ENCODE measurements around the gene ARHGEF1.

Gene ARHGEF1

GRCh38 chr19:41845051-41845590 lies 37.9 kb upstream of the ARHGEF1 start:
- Histone ChIP-seq H3K9ac (ENCODE audit: low read length) (no peak overlapping the region), H3K27me3 (ENCODE audit: insufficient read depth, low read length) (no peaks in the 10 kb centered on the region; the same call in none of the 2 replicates), H3K9me3 (ENCODE audit: low read length) (no peaks in the 10 kb centered on the region), H2AFZ (ENCODE audit: low read length) (no peak overlapping the region), H4K20me1 (ENCODE audit: insufficient read depth, low read length) (no peaks in the 10 kb centered on the region), H3K4me3 (ENCODE audit: low read depth, low read length, poor library complexity, severe bottlenecking) (no peak overlapping the region), H3K79me2 (ENCODE audit: insufficient read depth, low read length) (no peaks in the 10 kb centered on the region), H3K9me2 (ENCODE audit: low read depth, low read length) (no peaks in the 10 kb centered on the region), H3F3A (ENCODE audit: insufficient read depth, low read length) (no peaks in the 10 kb centered on the region), H3K4me2 (ENCODE audit: low read length) (no peak overlapping the region), H3K27ac (ENCODE audit: low read depth, low read length, poor library complexity, severe bottlenecking) (no peak overlapping the region), H3K4me1 (ENCODE audit: insufficient read depth, low read length, severe bottlenecking) (no peaks in the 10 kb centered on the region), H3K36me3 (ENCODE audit: insufficient read depth, low read length) (no peaks in the 10 kb centered on the region)
- no peak for TF ChIP-seq CTCF (IDR thresholded peaks at IDR 0.05; ENCODE audit: low read length)
- TF ChIP-seq EZH2 (IDR thresholded peaks at IDR 0.05; ENCODE audit: borderline replicate concordance, low read length), result no peak

- no peak overlapping the region for H2AFZ ChIP-seq (ENCODE audit: low read length)
- TF ChIP-seq EZH2 (IDR thresholded peaks at IDR 0.05; ENCODE audit: borderline replicate concordance, low read length) (no peak), CTCF (IDR thresholded peaks at IDR 0.05; ENCODE audit: low read length) (no peak)
- no peaks in the 10 kb centered on the region for H3F3A ChIP-seq (ENCODE audit: insufficient read depth, low read length)
Observed at GRCh38 chr19:41847351-41848105, 35.5 kb upstream of the ARHGEF1 start.

GRCh38 chr19:41848666-41849065 lies 34.3 kb upstream of the ARHGEF1 start:
- no peak overlapping the region for H2AFZ ChIP-seq (ENCODE audit: low read length)
- no peak for TF ChIP-seq CTCF (IDR thresholded peaks at IDR 0.05; ENCODE audit: low read length)
- no peak for TF ChIP-seq EZH2 (IDR thresholded peaks at IDR 0.05; ENCODE audit: borderline replicate concordance, low read length)
- H3K9me3 ChIP-seq (ENCODE audit: low read length), result no peaks in the 10 kb centered on the region
- H4K20me1 ChIP-seq (ENCODE audit: insufficient read depth, low read length), result no peaks in the 10 kb centered on the region
- H3K4me3 ChIP-seq (ENCODE audit: low read depth, low read length, poor library complexity, severe bottlenecking), result no peak overlapping the region
- H3K36me3 ChIP-seq (ENCODE audit: insufficient read depth, low read length), result no peaks in the 10 kb centered on the region
- H3K4me2 ChIP-seq (ENCODE audit: low read length), result no peak overlapping the region
- H3K27ac ChIP-seq (ENCODE audit: low read depth, low read length, poor library complexity, severe bottlenecking), result no peak overlapping the region
- H3K4me1 ChIP-seq (ENCODE audit: insufficient read depth, low read length, severe bottlenecking), result no peaks in the 10 kb centered on the region
- H3K27me3 ChIP-seq (ENCODE audit: insufficient read depth, low read length), result no peaks in the 10 kb centered on the region; the same call in 1 of the 2 replicates
- H3K79me2 ChIP-seq (ENCODE audit: insufficient read depth, low read length), result no peaks in the 10 kb centered on the region
- no peaks in the 10 kb centered on the region for H3K9me2 ChIP-seq (ENCODE audit: low read depth, low read length)
- H3K9ac ChIP-seq (ENCODE audit: low read length), result no peak overlapping the region
- H3F3A ChIP-seq (ENCODE audit: insufficient read depth, low read length), result no peaks in the 10 kb centered on the region

More at GRCh38 chr19:41847351-41848105, 35.5 kb upstream of the ARHGEF1 start:
- H3K9me3 ChIP-seq (ENCODE audit: low read length), result no peaks in the 10 kb centered on the region
- no peaks in the 10 kb centered on the region for H3K36me3 ChIP-seq (ENCODE audit: insufficient read depth, low read length)
- no peaks in the 10 kb centered on the region for H3K79me2 ChIP-seq (ENCODE audit: insufficient read depth, low read length)
- no peaks in the 10 kb centered on the region; the same call in 1 of the 2 replicates for H3K27me3 ChIP-seq (ENCODE audit: insufficient read depth, low read length)
- no peaks in the 10 kb centered on the region for H3K9me2 ChIP-seq (ENCODE audit: low read depth, low read length)
- no peak overlapping the region for H3K27ac ChIP-seq (ENCODE audit: low read depth, low read length, poor library complexity, severe bottlenecking)
- H3K9ac ChIP-seq (ENCODE audit: low read length), result no peak overlapping the region
- no peak overlapping the region for H3K4me3 ChIP-seq (ENCODE audit: low read depth, low read length, poor library complexity, severe bottlenecking)
- no peaks in the 10 kb centered on the region for H4K20me1 ChIP-seq (ENCODE audit: insufficient read depth, low read length)
- no peaks in the 10 kb centered on the region for H3K4me1 ChIP-seq (ENCODE audit: insufficient read depth, low read length, severe bottlenecking)
- H3K4me2 ChIP-seq (ENCODE audit: low read length), result no peak overlapping the region
